ENCODE measurements around the gene PLAGL1. TPM values are rescaled to one million over a fixed set of nuclear protein-coding genes. Genes with fewer than 3 reads are reported as not detected.
"Not testable (repeated sequence)": the region's sequence is repeated elsewhere in the genome, so short reads cannot be mapped to it uniquely, and the experiment has no call there.

The PLAGL1 gene
- total and polyA plus RNA-seq, 5 donors = 10.5 to 16.3 (median 15.2) TPM

- intact Hi-C loops (cut with DNase I) = no loop called here
- no peak overlapping the region for H3K4me3 ChIP-seq (ENCODE audit: low read length)
- WGBS = 97% methylated on average over 1 of the region's 1 CpG
- H3K27me3 ChIP-seq (ENCODE audit: control insufficient read depth, insufficient read depth) = no peaks in the 10 kb centered on the region
- no peak for DNase-seq
- no peak overlapping the region for H3K27ac ChIP-seq (ENCODE audit: low read length)
- no peak for ATAC-seq
- H3K9me3 ChIP-seq (ENCODE audit: control insufficient read depth, low read length) = no peaks in the 10 kb centered on the region
- no peaks in the 10 kb centered on the region for H3K4me1 ChIP-seq (ENCODE audit: control insufficient read depth, insufficient read depth, low read length)
Measured at GRCh38 chr6:143934331-143934730, 73.7 kb downstream of the PLAGL1 start.

- no peak for DNase-seq
- no peak for ATAC-seq
- intact Hi-C loops (cut with DNase I) = no loop called here
- Histone ChIP-seq H3K9me3 (ENCODE audit: control insufficient read depth, low read length) (no peaks in the 10 kb centered on the region), H3K4me3 (ENCODE audit: low read length) (no peak overlapping the region), H3K27me3 (ENCODE audit: control insufficient read depth, insufficient read depth) (no peaks in the 10 kb centered on the region), H3K4me1 (ENCODE audit: control insufficient read depth, insufficient read depth, low read length) (no peaks in the 10 kb centered on the region), H3K27ac (ENCODE audit: low read length) (no peak overlapping the region)
Measured at GRCh38 chr6:143929975-143930374, 78.1 kb downstream of the PLAGL1 start.

GRCh38 chr6:143928853-143929252 lies 79.2 kb downstream of the PLAGL1 start:
- intact Hi-C loops (cut with DNase I) = no loop called here

GRCh38 chr6:143917026-143917425 lies 91.0 kb downstream of the PLAGL1 start:
- H3K27ac ChIP-seq (ENCODE audit: low read length); ATAC-seq; H3K27me3 ChIP-seq (ENCODE audit: control insufficient read depth, insufficient read depth); H3K9me3 ChIP-seq (ENCODE audit: control insufficient read depth, low read length); DNase-seq; intact Hi-C loops (cut with DNase I); H3K4me1 ChIP-seq (ENCODE audit: control insufficient read depth, insufficient read depth, low read length); H3K4me3 ChIP-seq (ENCODE audit: low read length): not testable (repeated sequence)
- WGBS = 69% methylated on average over 4 of the region's 4 CpGs

More at GRCh38 chr6:143928853-143929252, 79.2 kb downstream of the PLAGL1 start:
- H3K27me3 ChIP-seq (ENCODE audit: control insufficient read depth, insufficient read depth) = no peaks in the 10 kb centered on the region
- ATAC-seq = no peak
- no peaks in the 10 kb centered on the region for H3K9me3 ChIP-seq (ENCODE audit: control insufficient read depth, low read length)
- no peaks in the 10 kb centered on the region for H3K4me1 ChIP-seq (ENCODE audit: control insufficient read depth, insufficient read depth, low read length)
- no peak for DNase-seq
- H3K4me3 ChIP-seq (ENCODE audit: low read length) = no peak overlapping the region
- no peak overlapping the region for H3K27ac ChIP-seq (ENCODE audit: low read length)
- WGBS = 95% methylated on average over 1 of the region's 1 CpG

- no peak for DNase-seq
- no peak for ATAC-seq
- Histone ChIP-seq H3K4me3 (ENCODE audit: low read length) (no peak overlapping the region), H3K27me3 (ENCODE audit: control insufficient read depth, insufficient read depth) (no peaks in the 10 kb centered on the region), H3K9me3 (ENCODE audit: control insufficient read depth, low read length) (no peaks in the 10 kb centered on the region), H3K27ac (ENCODE audit: low read length) (no peak overlapping the region), H3K4me1 (ENCODE audit: control insufficient read depth, insufficient read depth, low read length) (no peaks in the 10 kb centered on the region)
- whole genome bisulfite sequencing = 90% methylated on average over 1 of the region's 1 CpG
- intact Hi-C loops (cut with DNase I) = no loop called here
Measured at GRCh38 chr6:143912671-143913070, 95.4 kb downstream of the PLAGL1 start.

- DNase-seq (no peak), ATAC-seq (no peak)
- Histone ChIP-seq H3K27me3 (ENCODE audit: control insufficient read depth, insufficient read depth) (no peaks in the 10 kb centered on the region), H3K4me1 (ENCODE audit: control insufficient read depth, insufficient read depth, low read length) (no peaks in the 10 kb centered on the region), H3K4me3 (ENCODE audit: low read length) (no peak overlapping the region), H3K9me3 (ENCODE audit: control insufficient read depth, low read length) (no peaks in the 10 kb centered on the region), H3K27ac (ENCODE audit: low read length) (no peak overlapping the region)
- intact Hi-C loops (cut with DNase I) = no loop called here
- WGBS = 94% methylated on average over 1 of the region's 1 CpG
Measured at GRCh38 chr6:143911028-143911427, 97.0 kb downstream of the PLAGL1 start.

- ATAC-seq = no peak
- peaks cover 7% of the 10 kb centered on the region for H3K4me1 ChIP-seq (ENCODE audit: control insufficient read depth, insufficient read depth, low read length)
- DNase-seq = no peak
- intact Hi-C loops (cut with DNase I) = no loop called here
- no peaks in the 10 kb centered on the region for H3K9me3 ChIP-seq (ENCODE audit: control insufficient read depth, low read length)
- H3K4me3 ChIP-seq (ENCODE audit: low read length) = no peak overlapping the region
- no peaks in the 10 kb centered on the region for H3K27me3 ChIP-seq (ENCODE audit: control insufficient read depth, insufficient read depth)
- no peak overlapping the region for H3K27ac ChIP-seq (ENCODE audit: low read length)
- 89% methylated on average over 2 of the region's 2 CpGs for WGBS
Measured at GRCh38 chr6:143902827-143903226, 105.2 kb downstream of the PLAGL1 start.

- Histone ChIP-seq H3K9me3 (ENCODE audit: control insufficient read depth, low read length) (no peaks in the 10 kb centered on the region), H3K27me3 (ENCODE audit: control insufficient read depth, insufficient read depth) (no peaks in the 10 kb centered on the region), H3K27ac (ENCODE audit: low read length) (no peak overlapping the region), H3K4me1 (ENCODE audit: control insufficient read depth, insufficient read depth, low read length) (peaks cover 7% of the 10 kb centered on the region), H3K4me3 (ENCODE audit: low read length) (no peak overlapping the region)
- peak; percentile 30 to 66 (median 49) for DNase-seq
- ATAC-seq = peak; percentile 75 to 93
- intact Hi-C loops (cut with DNase I) = no loop called here
- WGBS = 10% methylated on average over 6 of the region's 6 CpGs
Measured at GRCh38 chr6:143901885-143902750, 105.9 kb downstream of the PLAGL1 start.

- no peaks in the 10 kb centered on the region for H3K27me3 ChIP-seq (ENCODE audit: control insufficient read depth, insufficient read depth)
- WGBS = 86% methylated on average over 2 of the region's 2 CpGs
- H3K9me3 ChIP-seq (ENCODE audit: control insufficient read depth, low read length) = no peaks in the 10 kb centered on the region
- DNase-seq = no peak
- intact Hi-C loops (cut with DNase I) = no loop called here
- ATAC-seq = no peak
- H3K27ac ChIP-seq (ENCODE audit: low read length) = no peak overlapping the region
- no peak overlapping the region for H3K4me3 ChIP-seq (ENCODE audit: low read length)
- peaks cover 7% of the 10 kb centered on the region for H3K4me1 ChIP-seq (ENCODE audit: control insufficient read depth, insufficient read depth, low read length)
Measured at GRCh38 chr6:143900358-143900757, 107.7 kb downstream of the PLAGL1 start.

GRCh38 chr6:143896126-143896860 lies 111.8 kb downstream of the PLAGL1 start:
- no peak for DNase-seq
- intact Hi-C loops (cut with DNase I) = no loop called here
- Histone ChIP-seq H3K4me1 (ENCODE audit: control insufficient read depth, insufficient read depth, low read length) (no peaks in the 10 kb centered on the region), H3K4me3 (ENCODE audit: low read length) (no peak overlapping the region), H3K27ac (ENCODE audit: low read length) (no peak overlapping the region), H3K9me3 (ENCODE audit: control insufficient read depth, low read length) (no peaks in the 10 kb centered on the region), H3K27me3 (ENCODE audit: control insufficient read depth, insufficient read depth) (no peaks in the 10 kb centered on the region)
- no peak for ATAC-seq
- WGBS = 95% methylated on average over 3 of the region's 3 CpGs

- Histone ChIP-seq H3K9me3 (ENCODE audit: control insufficient read depth, low read length) (no peaks in the 10 kb centered on the region), H3K27me3 (ENCODE audit: control insufficient read depth, insufficient read depth) (no peaks in the 10 kb centered on the region), H3K4me3 (ENCODE audit: low read length) (no peak overlapping the region), H3K4me1 (ENCODE audit: control insufficient read depth, insufficient read depth, low read length) (no peaks in the 10 kb centered on the region), H3K27ac (ENCODE audit: low read length) (no peak overlapping the region)
- intact Hi-C loops (cut with DNase I) = no loop called here
- 70% methylated on average over 1 of the region's 1 CpG for WGBS
- DNase-seq (no peak), ATAC-seq (no peak)
Measured at GRCh38 chr6:143894655-143895054, 113.4 kb downstream of the PLAGL1 start.

Measured in right cardiac atrium (tissue), 5 donors.